B cell (primary cell): ENCODE results near the gene ANKRD42. TPM values are rescaled to one million over a fixed set of nuclear protein-coding genes. Genes with fewer than 3 reads are reported as not detected.

Source experiments
- ATAC-seq: fragments of 200-7000 bp; cut with Tn5 transposase; one replicate; pipeline ENCODE4 v1.10.0; 2021; ENCODE audit warnings: low read depth, mild to moderate bottlenecking, moderate number of reproducible peaks, moderate library complexity
- CTCF ChIA-PET: fragments of 350-600 bp; sonication (Branson Sonifier 250); formaldehyde crosslinking; loops from one replicate; lab custom pipeline; 2021; ENCODE audit warnings: antibody characterized with exemption, inconsistent platforms; lab: Charles Lee
- POLR2A ChIA-PET: fragments of 350-600 bp; sonication (Branson Sonifier 250); formaldehyde crosslinking; loops from one replicate; lab custom pipeline; 2021; ENCODE audit warnings: antibody characterized with exemption; lab: Charles Lee
- DNase-seq: peaks from one replicate; pipeline ENCODE4 v3.0.0; 2013
- H2AFZ ChIP-seq: 2 replicates; pipeline ENCODE4 v1.6.1; 2012; ENCODE audit warnings: mild to moderate bottlenecking, low read depth, low read length; ENCODE audit not compliant: insufficient read depth, poor library complexity, severe bottlenecking
- H3K27ac ChIP-seq, 2 donors: 1 replicate in 1 of 2; 2 replicates in 1 of 2; pipeline ENCODE4 v1.5.1; 2012 to 2013; ENCODE audit warnings: low read length in 2 of 2, mild to moderate bottlenecking in 2 of 2, moderate library complexity in 1 of 2
- H3K27me3 ChIP-seq, 4 experiments: fragments of 200-600 bp in 1 of 4; sonication (generic) in 1 of 4; replicated peaks in 1 of 4; 1 replicate in 2 of 4; 2 replicates in 2 of 4; pipeline versions ENCODE4 v1.6.1 to v1.7.0; 2013 to 2016; ENCODE audit warnings: low read length in 3 of 4, mild to moderate bottlenecking in 2 of 4, mixed read lengths in 1 of 4, moderate library complexity in 1 of 4; ENCODE audit not compliant: insufficient read depth in 4 of 4, control insufficient read depth in 3 of 4; ENCODE audit errors: control extremely low read depth in 1 of 4
- H3K36me3 ChIP-seq, 2 experiments: replicated peaks in 1 of 2; 1 replicate in 1 of 2; 2 replicates in 1 of 2; pipeline versions ENCODE4 v1.6.1 to v1.7.1; 2013; ENCODE audit warnings: low read length in 1 of 2; ENCODE audit not compliant: insufficient read depth in 2 of 2, control insufficient read depth in 1 of 2; ENCODE audit errors: control extremely low read depth in 1 of 2, extremely low read depth in 1 of 2
- H3K4me1 ChIP-seq, 2 donors: fragments of 200-600 bp in 1 of 2; sonication (generic) in 1 of 2; 1 replicate in 1 of 2; 2 replicates in 1 of 2; pipeline versions ENCODE4 v1.5.1 to v1.6.1; 2013 to 2017; ENCODE audit warnings: low read length in 2 of 2; ENCODE audit not compliant: control insufficient read depth in 2 of 2, insufficient read depth in 2 of 2
- H3K4me2 ChIP-seq: replicated peaks from 2 replicates; pipeline ENCODE3; 2012; ENCODE audit warnings: mild to moderate bottlenecking, low read depth, low read length; ENCODE audit not compliant: poor library complexity, severe bottlenecking
- H3K4me3 ChIP-seq, 5 experiments: fragments of 200-600 bp in 1 of 5; sonication (generic) in 1 of 5; 1 replicate in 3 of 5; 2 replicates in 2 of 5; pipeline versions ENCODE4 v1.5.1 to v1.7.0; 2011 to 2016; ENCODE audit warnings: low read length in 4 of 5, mild to moderate bottlenecking in 4 of 5, low read depth in 2 of 5, control low read depth in 1 of 5, moderate library complexity in 1 of 5; ENCODE audit not compliant: insufficient read depth in 1 of 5; ENCODE audit errors: control extremely low read depth in 1 of 5, extremely low read depth in 1 of 5
- H3K79me2 ChIP-seq: fragments of 200-600 bp; sonication (generic); one replicate; pipeline ENCODE4 v1.6.0; 2016; ENCODE audit warnings: low read length; ENCODE audit not compliant: control insufficient read depth, insufficient read depth
- H3K9ac ChIP-seq: fragments of 200-600 bp; sonication (generic); 2 replicates; pipeline ENCODE4 v1.6.1; 2017; ENCODE audit warnings: mild to moderate bottlenecking, low read length, moderate library complexity
- H3K9me3 ChIP-seq, 3 donors: one replicate each; pipeline versions ENCODE4 v1.6.1 to v1.7.1; 2013; ENCODE audit warnings: low read length in 2 of 3; ENCODE audit not compliant: control insufficient read depth in 2 of 3, insufficient read depth in 1 of 3; ENCODE audit errors: control extremely low read depth in 1 of 3
- H4K20me1 ChIP-seq: 2 replicates; pipeline ENCODE4 v1.6.0; 2012; ENCODE audit warnings: mild to moderate bottlenecking, low read length; ENCODE audit not compliant: insufficient read depth, control insufficient read depth, poor library complexity, severe bottlenecking
- H3K27ac Mint-ChIP-seq: one replicate; pipeline ENCODE4 v1.8.0; 2021; ENCODE audit warnings: mixed read lengths
- H3K27me3 Mint-ChIP-seq: one replicate; pipeline ENCODE4 v1.8.0; 2021; ENCODE audit warnings: mixed read lengths
- H3K4me1 Mint-ChIP-seq: one replicate; pipeline ENCODE4 v1.8.0; 2021; ENCODE audit warnings: mixed read lengths
- H3K4me3 Mint-ChIP-seq: one replicate; pipeline ENCODE4 v1.8.0; 2021; ENCODE audit warnings: mixed read lengths
- H3K9me3 Mint-ChIP-seq: one replicate; pipeline ENCODE4 v1.8.0; 2022; ENCODE audit warnings: mixed read lengths; ENCODE audit not compliant: insufficient read depth
- EZH2 ChIP-seq: IDR thresholded peaks from 2 replicates; pipeline ENCODE4 v1.6.1; 2012; ENCODE audit warnings: borderline replicate concordance, low read depth, mild to moderate bottlenecking, moderate library complexity, low read length; ENCODE audit not compliant: insufficient read depth, poor library complexity, severe bottlenecking
- WGBS: methylation state at CpG from one replicate; pipeline ENCODE4 v1.1.5; 2013; ENCODE audit warnings: missing lambda C conversion rate; ENCODE audit not compliant: insufficient coverage; 5-methylcytosine and 5-hydroxymethylcytosine counted together
- intact Hi-C: fragments of 100-400 bp; cut with micrococcal nuclease; formaldehyde crosslinking; loops from one replicate; pipeline ENCODE4 v1.10.0; 2022
- polyA plus RNA-seq: library from polyadenylated mRNA; depleted of rRNA; stranded (reverse); fragments of >200 nt; gene quantifications from 2 replicates; pipeline ENCODE4 v1.2.3, GENCODE V29; 2012
- total RNA-seq, 2 donors: library from RNA; stranded (reverse); fragments of 120-200 nt in 1 of 2; gene quantifications; 1 replicate in 1 of 2; 2 replicates in 1 of 2; pipeline versions ENCODE4 v1.2.3 to v1.2.4, GENCODE V29; 2013 to 2022
- TF ChIP-seq, protein P1 (sequence below): fragments of 200-600 bp; IDR thresholded peaks from one replicate; pipeline ENCODE4 v1.8.0; 2022; ENCODE audit warnings: antibody characterized with exemption, mild to moderate bottlenecking

ANKRD42 gene
- total and polyA plus RNA-seq, 2 donors (not counting 1 experiment from before 2014, with no cell fraction given): 4.1 to 13.3 TPM

DNA sequence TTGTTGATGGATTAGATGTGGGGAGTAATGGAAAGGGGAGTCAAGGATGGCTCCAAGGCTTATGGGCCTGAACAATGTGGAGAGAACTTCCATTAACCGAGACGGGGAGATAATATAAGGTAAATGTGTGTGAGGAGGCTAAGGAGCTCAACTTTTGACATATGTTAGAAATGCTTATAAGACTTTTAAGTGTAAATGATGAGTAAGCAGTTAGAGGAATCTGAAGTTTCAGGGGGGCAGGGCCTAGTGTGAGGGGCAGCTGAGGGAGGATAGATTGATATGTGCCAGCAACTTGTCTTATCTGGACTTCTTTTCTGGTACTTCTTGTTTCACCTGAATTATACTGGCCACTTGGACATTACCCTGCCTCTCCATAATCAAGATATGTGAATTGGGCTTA, 29.9 kb downstream of the ANKRD42 start:
- H3K27me3 ChIP-seq: peaks cover 0 to 3% (median 0%) of the 10 kb centered on the region in 4 experiments
- no peak overlapping the region for H3K4me3 ChIP-seq
- no peak overlapping the region for H3K4me2 ChIP-seq
- no peak for TF ChIP-seq EZH2
- no peak overlapping the region for H2AFZ ChIP-seq
- 96% methylated on average over 2 of the region's 2 CpGs for WGBS
- Mint-ChIP-seq H3K4me3 (no peak overlapping the region), H3K9me3 (no peaks in the 10 kb centered on the region), H3K27ac (no peak overlapping the region), H3K4me1 (no peaks in the 10 kb centered on the region), H3K27me3 (no peaks in the 10 kb centered on the region)
- H3K9ac ChIP-seq: no peak overlapping the region
- intact Hi-C loops: no loop called here
- no peak overlapping the region for H3K27ac ChIP-seq
- H3K9me3 ChIP-seq: no peaks in the 10 kb centered on the region
- no peaks in the 10 kb centered on the region for H3K79me2 ChIP-seq
- ChIA-PET POLR2A (interaction anchor here (0.7 kb wide), 1 partner anchor 365 kb away, joined by 5 read pairs; no protein-coding TSS in a partner anchor), CTCF (no interaction called here)
- ATAC-seq (no peak), DNase-seq (no peak)
- H3K4me1 ChIP-seq: no peaks in the 10 kb centered on the region
- no peaks in the 10 kb centered on the region for H3K36me3 ChIP-seq
- no peaks in the 10 kb centered on the region for H4K20me1 ChIP-seq

DNA sequence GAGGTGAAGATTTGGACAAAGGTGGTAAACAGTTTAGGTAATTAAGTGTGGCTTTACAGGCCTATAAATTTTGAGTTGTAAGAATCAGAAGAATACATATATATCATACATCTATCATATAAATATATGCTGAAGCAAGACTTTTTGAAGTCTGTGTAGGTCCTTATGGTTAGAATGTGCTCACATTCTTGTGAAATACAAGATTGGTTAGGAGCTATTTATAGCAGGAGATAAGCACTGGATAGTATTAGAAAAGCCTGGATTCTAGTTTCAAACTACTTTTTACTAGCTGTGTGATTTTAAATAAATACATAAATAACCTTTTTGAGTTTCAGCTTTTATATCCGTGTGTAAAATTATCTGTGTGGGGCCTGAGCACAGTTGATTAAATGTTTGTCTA, 42.3 kb downstream of the ANKRD42 start:
- Histone ChIP-seq H3K36me3 (peaks cover 0 to 3% of the 10 kb centered on the region in 2 experiments), H3K27me3 (no peaks in the 10 kb centered on the region), H3K4me3 (no peak overlapping the region), H3K9ac (no peak overlapping the region), H3K79me2 (no peaks in the 10 kb centered on the region), H3K9me3 (no peaks in the 10 kb centered on the region), H4K20me1 (no peaks in the 10 kb centered on the region), H3K4me2 (no peak overlapping the region), H3K4me1 (no peaks in the 10 kb centered on the region), H3K27ac (no peak overlapping the region), H2AFZ (no peak overlapping the region)
- ATAC-seq (no peak), DNase-seq (no peak)
- TF ChIP-seq, protein P1, sequence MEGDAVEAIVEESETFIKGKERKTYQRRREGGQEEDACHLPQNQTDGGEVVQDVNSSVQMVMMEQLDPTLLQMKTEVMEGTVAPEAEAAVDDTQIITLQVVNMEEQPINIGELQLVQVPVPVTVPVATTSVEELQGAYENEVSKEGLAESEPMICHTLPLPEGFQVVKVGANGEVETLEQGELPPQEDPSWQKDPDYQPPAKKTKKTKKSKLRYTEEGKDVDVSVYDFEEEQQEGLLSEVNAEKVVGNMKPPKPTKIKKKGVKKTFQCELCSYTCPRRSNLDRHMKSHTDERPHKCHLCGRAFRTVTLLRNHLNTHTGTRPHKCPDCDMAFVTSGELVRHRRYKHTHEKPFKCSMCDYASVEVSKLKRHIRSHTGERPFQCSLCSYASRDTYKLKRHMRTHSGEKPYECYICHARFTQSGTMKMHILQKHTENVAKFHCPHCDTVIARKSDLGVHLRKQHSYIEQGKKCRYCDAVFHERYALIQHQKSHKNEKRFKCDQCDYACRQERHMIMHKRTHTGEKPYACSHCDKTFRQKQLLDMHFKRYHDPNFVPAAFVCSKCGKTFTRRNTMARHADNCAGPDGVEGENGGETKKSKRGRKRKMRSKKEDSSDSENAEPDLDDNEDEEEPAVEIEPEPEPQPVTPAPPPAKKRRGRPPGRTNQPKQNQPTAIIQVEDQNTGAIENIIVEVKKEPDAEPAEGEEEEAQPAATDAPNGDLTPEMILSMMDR: no peak
- TF ChIP-seq EZH2: no peak
- no CpG with 5 or more reads among the region's 1 CpG for WGBS
- intact Hi-C loops: no loop called here
- H3K9me3 Mint-ChIP-seq: no peaks in the 10 kb centered on the region
- CTCF ChIA-PET: interaction anchor here (0.8 to 1.7 kb wide), 5 partner anchors 12 to 488 kb away, joined by 3 to 7 read pairs (median 4); no protein-coding TSS in a partner anchor
- no peaks in the 10 kb centered on the region for H3K4me1 Mint-ChIP-seq
- POLR2A ChIA-PET: interaction anchor here (0.6 kb wide), 1 partner anchor 78 kb away, joined by 6 read pairs; no protein-coding TSS in a partner anchor
- H3K27ac Mint-ChIP-seq: no peak overlapping the region
- H3K4me3 Mint-ChIP-seq: no peak overlapping the region
- H3K27me3 Mint-ChIP-seq: no peaks in the 10 kb centered on the region
